HEK293 (cell line): ENCODE data around the gene ANKS6.

ENCODE experiments used
- CTCF ChIA-PET: fragments of 350-600 bp; formaldehyde crosslinking; extraction: SDS; loops from one replicate; lab custom pipeline; 2021; ENCODE audit warnings: antibody characterized with exemption; lab: Yijun Ruan, JAX
- POLR2A ChIA-PET: fragments of 300-600 bp; formaldehyde crosslinking; extraction: SDS; loops from one replicate; lab custom pipeline; 2020; ENCODE audit warnings: antibody characterized with exemption, inconsistent platforms; lab: Yijun Ruan, JAX
- H3K27ac ChIP-seq: fragments of 200-500 bp; sonication (Bioruptor generic); 2 replicates; pipeline ENCODE4 v1.5.1; 2014; ENCODE audit warnings: low read depth, low read length, control low read depth, inconsistent platforms; ENCODE audit errors: extremely low read depth
- H3K36me3 ChIP-seq, 2 experiments: fragments of 200-500 bp in 1 of 2; sonication (Bioruptor generic) in 1 of 2; 1 replicate in 1 of 2; 2 replicates in 1 of 2; pipeline ENCODE4 v1.5.1; 2014 to 2017; ENCODE audit warnings: inconsistent platforms in 2 of 2, low read length in 2 of 2; ENCODE audit not compliant: control insufficient read depth in 2 of 2, insufficient read depth in 1 of 2
- H3K4me1 ChIP-seq: fragments of 200-500 bp; sonication (Bioruptor generic); 2 replicates; pipeline ENCODE4 v1.5.1; 2014; ENCODE audit warnings: mild to moderate bottlenecking, low read length, inconsistent platforms; ENCODE audit not compliant: control insufficient read depth, insufficient read depth
- H3K4me3 ChIP-seq: 2 replicates; pipeline ENCODE4 v1.5.1; 2011; ENCODE audit warnings: low read depth, mild to moderate bottlenecking, control low read depth, low read length, moderate library complexity
- H3K9me3 ChIP-seq: fragments of 200-500 bp; sonication (Bioruptor generic); 2 replicates; pipeline ENCODE4 v1.5.1; 2014; ENCODE audit warnings: low read depth, low read length, inconsistent platforms; ENCODE audit not compliant: control insufficient read depth, insufficient read depth
- GLIS1 ChIP-seq: fragments of 450-650 bp; formaldehyde crosslinking; IDR thresholded peaks from 2 replicates; pipeline ENCODE4 v1.5.1; 2016; ENCODE audit warnings: missing biosample characterization, missing genetic modification characterization
- KLF1 ChIP-seq: fragments of 450-650 bp; formaldehyde crosslinking; IDR thresholded peaks from 2 replicates; pipeline ENCODE4 v1.5.1; 2016; ENCODE audit warnings: missing biosample characterization, missing genetic modification characterization
- KLF10 ChIP-seq: fragments of 450-650 bp; IDR thresholded peaks from 2 replicates; pipeline ENCODE4 v1.5.1; 2018; ENCODE audit warnings: missing biosample characterization, mild to moderate bottlenecking, missing genetic modification characterization
- ZBTB20 ChIP-seq: fragments of 450-650 bp; formaldehyde crosslinking; IDR thresholded peaks from 2 replicates; pipeline ENCODE4 v1.5.1; 2016; ENCODE audit warnings: missing biosample characterization, missing genetic modification characterization
- ZBTB7A ChIP-seq: fragments of 450-650 bp; formaldehyde crosslinking; IDR thresholded peaks from 2 replicates; pipeline ENCODE4 v1.5.1; 2016; ENCODE audit warnings: low read depth, missing biosample characterization, missing genetic modification characterization
- ZFHX2 ChIP-seq: fragments of 450-650 bp; formaldehyde crosslinking; conservative IDR thresholded peaks from 2 replicates; pipeline ENCODE4 v1.5.1; 2016; ENCODE audit warnings: missing biosample characterization, missing genetic modification characterization
- ZFP41 ChIP-seq: fragments of 450-650 bp; formaldehyde crosslinking; IDR thresholded peaks from 2 replicates; pipeline ENCODE4 v1.5.1; 2016; ENCODE audit warnings: missing biosample characterization, missing genetic modification characterization, borderline replicate concordance
- ZIC2 ChIP-seq: fragments of 450-650 bp; formaldehyde crosslinking; IDR thresholded peaks from 2 replicates; pipeline ENCODE4 v1.5.1; 2016; ENCODE audit warnings: missing biosample characterization, missing genetic modification characterization
- ZNF335 ChIP-seq: fragments of 450-650 bp; formaldehyde crosslinking; conservative IDR thresholded peaks from 2 replicates; pipeline ENCODE4 v1.5.1; 2016; ENCODE audit warnings: missing biosample characterization, missing genetic modification characterization
- ZNF37A ChIP-seq: fragments of 450-650 bp; IDR thresholded peaks from 2 replicates; pipeline ENCODE4 v1.5.1; 2018; ENCODE audit warnings: missing biosample characterization, missing genetic modification characterization
- ZNF510 ChIP-seq: fragments of 450-650 bp; formaldehyde crosslinking; IDR thresholded peaks from 2 replicates; pipeline ENCODE4 v1.5.1; 2018; ENCODE audit warnings: mild to moderate bottlenecking, missing genetic modification characterization, missing biosample characterization; ENCODE audit not compliant: insufficient replicate concordance
- ZNF549 ChIP-seq: fragments of 450-650 bp; IDR thresholded peaks from 2 replicates; pipeline ENCODE4 v1.5.1; 2018; ENCODE audit warnings: missing biosample characterization, missing genetic modification characterization, mild to moderate bottlenecking, inconsistent platforms, moderate library complexity
- ZNF768 ChIP-seq: fragments of 450-650 bp; formaldehyde crosslinking; IDR thresholded peaks from 2 replicates; pipeline ENCODE4 v1.5.1; 2018; ENCODE audit warnings: missing biosample characterization, mild to moderate bottlenecking, missing genetic modification characterization
- TF ChIP-seq, protein P1 (sequence below): fragments of 450-650 bp; formaldehyde crosslinking; IDR thresholded peaks from 2 replicates; pipeline ENCODE4 v1.5.1; 2016; ENCODE audit warnings: missing biosample characterization, missing genetic modification characterization
- TF ChIP-seq, protein P2 (sequence below): fragments of 450-650 bp; formaldehyde crosslinking; IDR thresholded peaks from 2 replicates; pipeline ENCODE4 v1.5.1; 2017; ENCODE audit warnings: missing biosample characterization, missing genetic modification characterization
- TF ChIP-seq, protein P3 (sequence below): fragments of 450-650 bp; formaldehyde crosslinking; optimal IDR thresholded peaks from 2 replicates; pipeline ENCODE3; 2016; ENCODE audit warnings: missing biosample characterization, mild to moderate bottlenecking, missing genetic modification characterization
- TF ChIP-seq, protein P4 (sequence below): fragments of 450-650 bp; formaldehyde crosslinking; IDR thresholded peaks from 2 replicates; pipeline ENCODE4 v1.5.1; 2016; ENCODE audit warnings: missing biosample characterization, missing genetic modification characterization

Gene ANKS6

DNA sequence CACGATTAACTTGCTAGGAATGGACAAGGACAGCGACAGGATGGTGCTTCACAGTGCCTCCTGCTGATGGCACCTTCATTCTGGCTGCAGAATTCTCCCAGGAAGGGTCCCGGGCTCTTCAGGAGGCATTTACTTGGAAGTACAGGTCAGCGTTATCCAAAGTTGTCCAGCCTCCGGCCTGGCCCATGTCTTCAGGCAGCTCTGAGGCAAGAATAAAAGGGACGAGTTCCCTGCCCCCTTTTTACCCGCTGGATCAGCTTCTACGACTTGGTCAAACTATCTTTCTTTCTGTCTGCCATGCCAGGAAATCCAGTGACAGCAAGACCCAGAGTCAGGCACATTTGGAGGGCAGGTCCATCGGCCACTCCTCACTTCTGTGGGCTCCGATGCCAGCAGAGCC lies 64.3 kb downstream of the ANKS6 start (continued):
- TF ChIP-seq, protein P1, sequence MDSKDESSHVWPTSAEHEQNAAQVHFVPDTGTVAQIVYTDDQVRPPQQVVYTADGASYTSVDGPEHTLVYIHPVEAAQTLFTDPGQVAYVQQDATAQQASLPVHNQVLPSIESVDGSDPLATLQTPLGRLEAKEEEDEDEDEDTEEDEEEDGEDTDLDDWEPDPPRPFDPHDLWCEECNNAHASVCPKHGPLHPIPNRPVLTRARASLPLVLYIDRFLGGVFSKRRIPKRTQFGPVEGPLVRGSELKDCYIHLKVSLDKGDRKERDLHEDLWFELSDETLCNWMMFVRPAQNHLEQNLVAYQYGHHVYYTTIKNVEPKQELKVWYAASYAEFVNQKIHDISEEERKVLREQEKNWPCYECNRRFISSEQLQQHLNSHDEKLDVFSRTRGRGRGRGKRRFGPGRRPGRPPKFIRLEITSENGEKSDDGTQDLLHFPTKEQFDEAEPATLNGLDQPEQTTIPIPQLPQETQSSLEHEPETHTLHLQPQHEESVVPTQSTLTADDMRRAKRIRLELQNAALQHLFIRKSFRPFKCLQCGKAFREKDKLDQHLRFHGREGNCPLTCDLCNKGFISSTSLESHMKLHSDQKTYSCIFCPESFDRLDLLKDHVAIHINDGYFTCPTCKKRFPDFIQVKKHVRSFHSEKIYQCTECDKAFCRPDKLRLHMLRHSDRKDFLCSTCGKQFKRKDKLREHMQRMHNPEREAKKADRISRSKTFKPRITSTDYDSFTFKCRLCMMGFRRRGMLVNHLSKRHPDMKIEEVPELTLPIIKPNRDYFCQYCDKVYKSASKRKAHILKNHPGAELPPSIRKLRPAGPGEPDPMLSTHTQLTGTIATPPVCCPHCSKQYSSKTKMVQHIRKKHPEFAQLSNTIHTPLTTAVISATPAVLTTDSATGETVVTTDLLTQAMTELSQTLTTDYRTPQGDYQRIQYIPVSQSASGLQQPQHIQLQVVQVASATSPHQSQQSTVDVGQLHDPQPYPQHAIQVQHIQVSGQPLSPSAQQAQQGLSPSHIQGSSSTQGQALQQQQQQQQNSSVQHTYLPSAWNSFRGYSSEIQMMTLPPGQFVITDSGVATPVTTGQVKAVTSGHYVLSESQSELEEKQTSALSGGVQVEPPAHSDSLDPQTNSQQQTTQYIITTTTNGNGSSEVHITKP (tag by site-specific recombination): no peak
- no peak for TF ChIP-seq ZFHX2 (tag by site-specific recombination)
- no peak for TF ChIP-seq ZBTB20 (tag by site-specific recombination)
- TF ChIP-seq ZNF37A: no peak
- no peak for TF ChIP-seq KLF1 (tag by site-specific recombination)
- TF ChIP-seq GLIS1: no peak
- no peak for TF ChIP-seq ZNF549 (tag by site-specific recombination)
- no peak for TF ChIP-seq ZNF335 (tag by site-specific recombination)
- TF ChIP-seq, protein P2, sequence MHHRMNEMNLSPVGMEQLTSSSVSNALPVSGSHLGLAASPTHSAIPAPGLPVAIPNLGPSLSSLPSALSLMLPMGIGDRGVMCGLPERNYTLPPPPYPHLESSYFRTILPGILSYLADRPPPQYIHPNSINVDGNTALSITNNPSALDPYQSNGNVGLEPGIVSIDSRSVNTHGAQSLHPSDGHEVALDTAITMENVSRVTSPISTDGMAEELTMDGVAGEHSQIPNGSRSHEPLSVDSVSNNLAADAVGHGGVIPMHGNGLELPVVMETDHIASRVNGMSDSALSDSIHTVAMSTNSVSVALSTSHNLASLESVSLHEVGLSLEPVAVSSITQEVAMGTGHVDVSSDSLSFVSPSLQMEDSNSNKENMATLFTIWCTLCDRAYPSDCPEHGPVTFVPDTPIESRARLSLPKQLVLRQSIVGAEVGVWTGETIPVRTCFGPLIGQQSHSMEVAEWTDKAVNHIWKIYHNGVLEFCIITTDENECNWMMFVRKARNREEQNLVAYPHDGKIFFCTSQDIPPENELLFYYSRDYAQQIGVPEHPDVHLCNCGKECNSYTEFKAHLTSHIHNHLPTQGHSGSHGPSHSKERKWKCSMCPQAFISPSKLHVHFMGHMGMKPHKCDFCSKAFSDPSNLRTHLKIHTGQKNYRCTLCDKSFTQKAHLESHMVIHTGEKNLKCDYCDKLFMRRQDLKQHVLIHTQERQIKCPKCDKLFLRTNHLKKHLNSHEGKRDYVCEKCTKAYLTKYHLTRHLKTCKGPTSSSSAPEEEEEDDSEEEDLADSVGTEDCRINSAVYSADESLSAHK (tag by site-specific recombination): no peak
- TF ChIP-seq ZNF768 (tag by site-specific recombination): no peak
- TF ChIP-seq, protein P3, sequence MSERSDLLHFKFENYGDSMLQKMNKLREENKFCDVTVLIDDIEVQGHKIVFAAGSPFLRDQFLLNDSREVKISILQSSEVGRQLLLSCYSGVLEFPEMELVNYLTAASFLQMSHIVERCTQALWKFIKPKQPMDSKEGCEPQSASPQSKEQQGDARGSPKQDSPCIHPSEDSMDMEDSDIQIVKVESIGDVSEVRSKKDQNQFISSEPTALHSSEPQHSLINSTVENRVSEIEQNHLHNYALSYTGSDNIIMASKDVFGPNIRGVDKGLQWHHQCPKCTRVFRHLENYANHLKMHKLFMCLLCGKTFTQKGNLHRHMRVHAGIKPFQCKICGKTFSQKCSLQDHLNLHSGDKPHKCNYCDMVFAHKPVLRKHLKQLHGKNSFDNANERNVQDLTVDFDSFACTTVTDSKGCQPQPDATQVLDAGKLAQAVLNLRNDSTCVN: no peak
- no peak for TF ChIP-seq ZFP41 (tag by site-specific recombination)
- TF ChIP-seq ZIC2 (tag by site-specific recombination): no peak

DNA sequence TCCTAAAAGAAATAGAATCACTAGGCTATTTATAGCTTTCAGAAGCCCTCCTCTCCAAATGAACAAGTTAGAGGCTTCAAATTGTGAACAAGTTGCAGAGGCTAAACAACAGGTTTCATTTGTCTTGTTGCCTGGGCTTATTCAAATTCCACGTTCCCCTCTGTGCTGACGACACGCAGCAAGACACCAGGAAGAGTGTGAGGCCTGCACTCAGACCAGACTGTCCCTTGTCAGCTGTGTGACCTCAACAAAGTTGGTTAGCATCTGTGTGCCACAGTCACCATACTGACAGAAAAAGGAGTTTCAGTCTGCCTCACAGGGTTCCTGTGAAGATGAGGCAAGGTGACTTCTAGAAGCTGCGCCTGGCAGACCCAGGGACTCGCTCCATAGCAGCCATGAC lies 65.5 kb downstream of the ANKS6 start:
- Histone ChIP-seq H3K4me1 (no peaks in the 10 kb centered on the region), H3K9me3 (no peaks in the 10 kb centered on the region)
- ChIA-PET POLR2A (interaction anchor here (0.6 kb wide), 1 partner anchor 63 kb away, joined by 3 read pairs; no protein-coding TSS in a partner anchor), CTCF (no interaction called here)
- TF ChIP-seq ZBTB7A (tag by site-specific recombination) (no peak), KLF10 (tag by site-specific recombination) (no peak), ZNF510 (no peak), ZFHX2 (tag by site-specific recombination) (no peak)
- TF ChIP-seq, protein P4, sequence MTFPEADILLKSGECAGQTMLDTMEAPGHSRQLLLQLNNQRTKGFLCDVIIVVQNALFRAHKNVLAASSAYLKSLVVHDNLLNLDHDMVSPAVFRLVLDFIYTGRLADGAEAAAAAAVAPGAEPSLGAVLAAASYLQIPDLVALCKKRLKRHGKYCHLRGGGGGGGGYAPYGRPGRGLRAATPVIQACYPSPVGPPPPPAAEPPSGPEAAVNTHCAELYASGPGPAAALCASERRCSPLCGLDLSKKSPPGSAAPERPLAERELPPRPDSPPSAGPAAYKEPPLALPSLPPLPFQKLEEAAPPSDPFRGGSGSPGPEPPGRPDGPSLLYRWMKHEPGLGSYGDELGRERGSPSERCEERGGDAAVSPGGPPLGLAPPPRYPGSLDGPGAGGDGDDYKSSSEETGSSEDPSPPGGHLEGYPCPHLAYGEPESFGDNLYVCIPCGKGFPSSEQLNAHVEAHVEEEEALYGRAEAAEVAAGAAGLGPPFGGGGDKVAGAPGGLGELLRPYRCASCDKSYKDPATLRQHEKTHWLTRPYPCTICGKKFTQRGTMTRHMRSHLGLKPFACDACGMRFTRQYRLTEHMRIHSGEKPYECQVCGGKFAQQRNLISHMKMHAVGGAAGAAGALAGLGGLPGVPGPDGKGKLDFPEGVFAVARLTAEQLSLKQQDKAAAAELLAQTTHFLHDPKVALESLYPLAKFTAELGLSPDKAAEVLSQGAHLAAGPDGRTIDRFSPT (tag by site-specific recombination): no peak
- TF ChIP-seq, all 188 proteins: peak for 0
- H3K4me3 ChIP-seq: no peak overlapping the region
- H3K27ac ChIP-seq: no peak overlapping the region
- peaks cover 0 to 28% of the 10 kb centered on the region in 2 experiments; a peak in 1 of 3 replicates for H3K36me3 ChIP-seq
